HL-60 (cell line): Measurements from ENCODE around the gene DES.

ENCODE experiments used
- DNase-seq, 2 experiments: peaks; one replicate each; pipeline ENCODE4 v3.0.0-alpha.2; 2010 to 2020; ENCODE audit warnings: low read depth in 1 of 2, low spot score in 1 of 2
- H3K27ac ChIP-seq: fragments of 250-450 bp; sonication (Bioruptor Pico); replicated peaks from 2 replicates; pipeline ENCODE4 v1.5.1; 2020; ENCODE audit warnings: mild to moderate bottlenecking, moderate library complexity
- H3K27me3 ChIP-seq: fragments of 250-450 bp; sonication (Bioruptor Pico); 2 replicates; pipeline ENCODE4 v1.5.1; 2021; ENCODE audit warnings: mild to moderate bottlenecking, moderate library complexity; ENCODE audit not compliant: insufficient read depth, poor library complexity, severe bottlenecking
- H3K4me3 ChIP-seq: replicated peaks from 2 replicates; pipeline ENCODE4 v1.5.1; 2011; ENCODE audit warnings: mild to moderate bottlenecking, control low read depth, low read length; ENCODE audit not compliant: insufficient read depth
- CTCF ChIP-seq: IDR thresholded peaks from one replicate; pipeline ENCODE4 v1.5.1; 2011; ENCODE audit warnings: low read length, control low read depth, inconsistent platforms; ENCODE audit not compliant: insufficient read depth
- GABPA ChIP-seq: IDR thresholded peaks from 2 replicates; pipeline ENCODE4 v1.6.1; 2012; ENCODE audit warnings: low read depth
- POLR2AphosphoS5 ChIP-seq: IDR thresholded peaks from 2 replicates; pipeline ENCODE4 v1.6.1; 2012; ENCODE audit warnings: low read depth
- REST ChIP-seq: IDR thresholded peaks from 2 replicates; pipeline ENCODE4 v1.6.1; 2012; ENCODE audit warnings: low read depth; ENCODE audit not compliant: insufficient replicate concordance
- SPI1 ChIP-seq: IDR thresholded peaks from 2 replicates; pipeline ENCODE4 v1.6.1; 2012; ENCODE audit warnings: low read depth, mild to moderate bottlenecking, borderline replicate concordance

Gene DES

GRCh38 chr2:219446101-219446504, 27.9 kb downstream of the DES start:
- Histone ChIP-seq H3K4me3 (no peak overlapping the region), H3K27ac (no peak overlapping the region), H3K27me3 (peaks cover 63% of the 10 kb centered on the region)
- no peak for TF ChIP-seq POLR2AphosphoS5
- no peak for TF ChIP-seq CTCF
- TF ChIP-seq REST: no peak
- no peak for TF ChIP-seq GABPA
- peak; percentile 36; the same call in 1 of the 2 replicates for TF ChIP-seq SPI1
- DNase-seq: peak in 1 of 2 experiments; percentile 13

- Histone ChIP-seq H3K27me3 (peaks cover 58% of the 10 kb centered on the region), H3K27ac (no peak overlapping the region), H3K4me3 (no peak overlapping the region)
- TF ChIP-seq GABPA: no peak
- TF ChIP-seq POLR2AphosphoS5: no peak
- no peak for TF ChIP-seq CTCF
- no peak for TF ChIP-seq SPI1
- no peak for TF ChIP-seq REST
- DNase-seq: no peak
Observed at GRCh38 chr2:219446689-219447088, 28.5 kb downstream of the DES start.

- no peak for DNase-seq
- H3K27me3 ChIP-seq: peaks cover 58% of the 10 kb centered on the region
- no peak for TF ChIP-seq REST
- no peak for TF ChIP-seq POLR2AphosphoS5
- no peak for TF ChIP-seq SPI1
- TF ChIP-seq CTCF: no peak
- no peak for TF ChIP-seq GABPA
Observed at GRCh38 chr2:219447242-219448098, 29.3 kb downstream of the DES start.

More at GRCh38 chr2:219447242-219448098, 29.3 kb downstream of the DES start:
- Histone ChIP-seq H3K4me3 (no peak overlapping the region), H3K27ac (no peak overlapping the region)
